H1 (cell line): Measurements from ENCODE around the gene KSR2. TPM values are rescaled to one million over a fixed set of nuclear protein-coding genes. Genes with fewer than 3 reads are reported as not detected.

Experiments
- CTCF ChIA-PET: fragments of 300-600 bp; sonication (Branson Sonifier 250); formaldehyde crosslinking; loops from one replicate; lab custom pipeline; 2021; ENCODE audit not compliant: partially characterized antibody; lab: Charles Lee
- POLR2A ChIA-PET: fragments of 300-600 bp; sonication (Branson Sonifier 250); formaldehyde crosslinking; loops from one replicate; lab custom pipeline; 2021; ENCODE audit warnings: inconsistent platforms; ENCODE audit not compliant: partially characterized antibody; lab: Charles Lee
- DNase-seq, 2 experiments: peaks; one replicate each; pipeline versions ENCODE4 v3.0.0 to v3.0.0-alpha.2; 2010 to 2022; ENCODE audit warnings: low spot score in 2 of 2, low read depth in 1 of 2, mixed read lengths in 1 of 2
- FAIRE-seq: peaks from 2 replicates; lab custom pipeline; 2011; peaks lifted over from hg19 to GRCh38; lab: Jason Lieb, UNC
- H2AFZ ChIP-seq: 2 replicates; pipeline ENCODE4 v1.8.1; 2012; ENCODE audit warnings: low read length, inconsistent platforms
- H2AK5ac ChIP-seq: 2 replicates; pipeline ENCODE4 v1.6.1; 2013; ENCODE audit warnings: low read depth, low read length
- H2BK120ac ChIP-seq: replicated peaks from 2 replicates; pipeline ENCODE3; 2013; ENCODE audit warnings: low read depth, low read length, inconsistent platforms
- H2BK12ac ChIP-seq: 2 replicates; pipeline ENCODE4 v1.6.1; 2013; ENCODE audit warnings: low read depth, low read length
- H2BK15ac ChIP-seq: 2 replicates; pipeline ENCODE4 v1.6.1; 2013; ENCODE audit warnings: low read length
- H2BK20ac ChIP-seq: 2 replicates; pipeline ENCODE4 v1.6.1; 2013; ENCODE audit warnings: low read length
- H2BK5ac ChIP-seq: 2 replicates; pipeline ENCODE4 v1.6.1; 2013; ENCODE audit warnings: low read depth, low read length
- H3K14ac ChIP-seq: 2 replicates; pipeline ENCODE4 v1.6.1; 2013; ENCODE audit warnings: inconsistent platforms; ENCODE audit not compliant: insufficient read length
- H3K18ac ChIP-seq: 2 replicates; pipeline ENCODE4 v1.6.1; 2013; ENCODE audit warnings: low read length; ENCODE audit errors: extremely low read depth
- H3K23ac ChIP-seq: 2 replicates; pipeline ENCODE4 v1.6.1; 2013; ENCODE audit warnings: inconsistent platforms; ENCODE audit not compliant: insufficient read length
- H3K23me2 ChIP-seq: 2 replicates; pipeline ENCODE4 v1.6.1; 2013; ENCODE audit warnings: low read depth, low read length
- H3K27ac ChIP-seq: 2 replicates; pipeline ENCODE4 v1.6.1; 2011; ENCODE audit warnings: low read depth, low read length, inconsistent platforms
- H3K27me3 ChIP-seq, 4 experiments: replicated peaks in 1 of 4; 1 replicate in 1 of 4; 2 replicates in 3 of 4; pipeline versions ENCODE4 v1.6.1 to v1.8.1; 2011 to 2013; ENCODE audit warnings: low read length in 3 of 4, mild to moderate bottlenecking in 3 of 4, inconsistent platforms in 2 of 4, mixed read lengths in 2 of 4, moderate library complexity in 1 of 4; ENCODE audit not compliant: control insufficient read depth in 3 of 4, insufficient read depth in 3 of 4; ENCODE audit errors: extremely low read depth in 1 of 4
- H3K36me3 ChIP-seq, 4 experiments: 2 replicates each; pipeline versions ENCODE4 v1.6.1 to v1.8.1; 2011 to 2013; ENCODE audit warnings: mild to moderate bottlenecking in 4 of 4, low read length in 3 of 4, moderate library complexity in 2 of 4, control low read depth in 1 of 4, inconsistent platforms in 1 of 4; ENCODE audit not compliant: insufficient read depth in 4 of 4, control insufficient read depth in 2 of 4
- H3K4ac ChIP-seq: replicated peaks from 2 replicates; pipeline ENCODE3; 2013; ENCODE audit warnings: low read length, low read depth, mixed read lengths, inconsistent platforms; ENCODE audit not compliant: insufficient read length
- H3K4me1 ChIP-seq, 4 experiments: replicated peaks in 1 of 4; 1 replicate in 1 of 4; 2 replicates in 3 of 4; pipeline versions ENCODE4 v1.6.1 to v1.8.1; 2011 to 2013; ENCODE audit warnings: low read length in 3 of 4, inconsistent platforms in 2 of 4, mixed read lengths in 1 of 4; ENCODE audit not compliant: insufficient read depth in 4 of 4, control insufficient read depth in 3 of 4
- H3K4me2 ChIP-seq, 2 experiments: 2 replicates each; pipeline versions ENCODE4 v1.6.1 to v1.8.1; 2011 to 2013; ENCODE audit warnings: low read depth in 2 of 2, low read length in 2 of 2, control low read depth in 1 of 2, inconsistent platforms in 1 of 2, mild to moderate bottlenecking in 1 of 2; ENCODE audit not compliant: insufficient read depth in 1 of 2
- H3K4me3 ChIP-seq, 4 experiments: fragments of 200-600, 300-600 bp in 1 of 4; sonication (generic), shearing (Covaris generic), sonication (Bioruptor Twin) in 1 of 4; 2 replicates each; pipeline versions ENCODE4 v1.5.1 to v1.8.1; 2011 to 2016; ENCODE audit warnings: low read length in 4 of 4, low read depth in 3 of 4, control low read depth in 2 of 4, inconsistent platforms in 2 of 4, mild to moderate bottlenecking in 2 of 4, mixed read lengths in 1 of 4, moderate library complexity in 1 of 4; ENCODE audit not compliant: insufficient read depth in 2 of 4; ENCODE audit errors: extremely low read depth in 1 of 4
- H3K56ac ChIP-seq: replicated peaks from 2 replicates; pipeline ENCODE3; 2013; ENCODE audit warnings: low read depth, mild to moderate bottlenecking, mixed read lengths, low read length, inconsistent platforms; ENCODE audit not compliant: insufficient read length
- H3K79me1 ChIP-seq: 2 replicates; pipeline ENCODE4 v1.6.1; 2013; ENCODE audit warnings: low read depth, low read length, control low read depth
- H3K79me2 ChIP-seq, 2 experiments: 2 replicates each; pipeline versions ENCODE4 v1.6.1 to v1.8.1; 2012 to 2013; ENCODE audit warnings: low read length in 2 of 2, mild to moderate bottlenecking in 2 of 2, inconsistent platforms in 1 of 2; ENCODE audit not compliant: insufficient read depth in 2 of 2, control insufficient read depth in 1 of 2
- H3K9ac ChIP-seq, 4 experiments: replicated peaks in 1 of 4; 1 replicate in 1 of 4; 2 replicates in 3 of 4; pipeline versions ENCODE4 v1.6.1 to v1.8.1; 2011 to 2013; ENCODE audit warnings: low read depth in 3 of 4, low read length in 3 of 4, control low read depth in 2 of 4, mild to moderate bottlenecking in 2 of 4, moderate library complexity in 2 of 4, inconsistent platforms in 1 of 4; ENCODE audit errors: extremely low read depth in 1 of 4
- H3K9me3 ChIP-seq, 2 experiments: 2 replicates each; pipeline versions ENCODE4 v1.6.1 to v1.8.1; 2012 to 2013; ENCODE audit warnings: mild to moderate bottlenecking in 2 of 2, moderate library complexity in 2 of 2, control low read depth in 1 of 2, inconsistent platforms in 1 of 2, low read depth in 1 of 2, low read length in 1 of 2, mixed read lengths in 1 of 2; ENCODE audit not compliant: insufficient read depth in 2 of 2
- H4K20me1 ChIP-seq, 2 experiments: replicated peaks in 1 of 2; 2 replicates each; pipeline versions ENCODE3 to v1.8.1; 2011 to 2013; ENCODE audit warnings: inconsistent platforms in 2 of 2, low read length in 2 of 2, mild to moderate bottlenecking in 1 of 2; ENCODE audit not compliant: insufficient read depth in 2 of 2, control insufficient read depth in 1 of 2
- H4K5ac ChIP-seq: 2 replicates; pipeline ENCODE4 v1.6.1; 2013; ENCODE audit warnings: low read length, low read depth, mixed read lengths, inconsistent platforms; ENCODE audit not compliant: insufficient read length
- H4K8ac ChIP-seq: 2 replicates; pipeline ENCODE4 v1.8.0; 2013; ENCODE audit warnings: mild to moderate bottlenecking, moderate library complexity, low read length, inconsistent platforms; ENCODE audit not compliant: insufficient read depth; ENCODE audit errors: extremely low read depth
- H4K91ac ChIP-seq: replicated peaks from 2 replicates; pipeline ENCODE3; 2013; ENCODE audit warnings: low read length, mixed read lengths, inconsistent platforms; ENCODE audit not compliant: insufficient read length
- BACH1 ChIP-seq: IDR thresholded peaks from 2 replicates; pipeline ENCODE4 v1.6.1; 2012; ENCODE audit warnings: low read length, improper control_type of control experiment
- CBX5 ChIP-seq: fragments of 300-800, 300-1000 bp; sonication (generic); IDR thresholded peaks from 2 replicates; pipeline ENCODE4 v1.7.1; 2016; ENCODE audit warnings: antibody characterized with exemption, low read length, low read depth
- HDAC6 ChIP-seq: IDR thresholded peaks from one replicate; pipeline ENCODE4 v1.7.1; 2012; ENCODE audit warnings: low read depth, mild to moderate bottlenecking, inconsistent platforms, low read length, moderate library complexity
- KDM5A ChIP-seq: fragments of 200-600 bp; IDR thresholded peaks from 2 replicates; pipeline ENCODE4 v1.7.1; 2012; ENCODE audit warnings: mild to moderate bottlenecking, low read length, inconsistent platforms, mixed read lengths
- RAD21 ChIP-seq, 2 experiments: IDR thresholded peaks in 1 of 2; conservative IDR thresholded peaks in 1 of 2; 2 replicates each; pipeline ENCODE4 v1.6.1; 2011; ENCODE audit warnings: low read depth in 2 of 2, low read length in 2 of 2, improper control_type of control experiment in 1 of 2, inconsistent platforms in 1 of 2, mild to moderate bottlenecking in 1 of 2, moderate library complexity in 1 of 2
- RBBP5 ChIP-seq: IDR thresholded peaks from 2 replicates; pipeline ENCODE4 v1.7.1; 2012; ENCODE audit warnings: low read depth, mild to moderate bottlenecking, inconsistent platforms, low read length, moderate library complexity, borderline replicate concordance
- SUZ12 ChIP-seq: fragments of 200-600 bp; sonication (generic); IDR thresholded peaks from 2 replicates; pipeline ENCODE4 v1.6.1; 2012; ENCODE audit warnings: mild to moderate bottlenecking, inconsistent platforms, low read length, moderate library complexity, mixed read lengths
- TCF12 ChIP-seq: IDR thresholded peaks from 2 replicates; pipeline ENCODE4 v1.6.1; 2011; ENCODE audit warnings: low read depth, mild to moderate bottlenecking, low read length
- WGBS, 2 experiments: shearing (Covaris generic) in 1 of 2; methylation state at CpG; one replicate each; pipeline versions ENCODE4 v1.1.6 to v1.1.7; 2013 to 2015; ENCODE audit warnings: low lambda C conversion rate in 2 of 2, mixed read lengths in 2 of 2, inconsistent platforms in 1 of 2, low coverage in 1 of 2, missing lambda C conversion rate in 1 of 2; ENCODE audit not compliant: insufficient replicate concordance in 2 of 2, insufficient coverage in 1 of 2, insufficient read length in 1 of 2; ENCODE audit errors: extremely low coverage in 1 of 2, missing lambda C conversion rate in 1 of 2; 5-methylcytosine and 5-hydroxymethylcytosine counted together
- polyA plus RNA-seq, 7 experiments: library from polyadenylated mRNA; depleted of rRNA in 3 of 7; stranded (reverse) in 5 of 7; unstranded in 2 of 7; fragments of >200 nt in 5 of 7; fragments of 200-250 nt in 2 of 7; gene quantifications; 1 replicate in 5 of 7; 2 replicates in 1 of 7; 4 replicates in 1 of 7; pipeline versions ENCODE4 v1.2.1 to v1.2.3, GENCODE V29; 2011 to 2013; ENCODE audit warnings: missing spikeins in 2 of 7, mixed read lengths in 2 of 7
- total RNA-seq: library from RNA; stranded (reverse); fragmentation: NEBNext Ultra II Directional; extraction: Animal tissue kit (Norgen Biotek cat#: 25700); gene quantifications from 2 replicates; pipeline ENCODE4 v1.2.1, GENCODE V29; 2021

KSR2 gene
- total and polyA plus RNA-seq, 2 of the 8 experiments (the other 6 are each of a cell fraction or from before 2014, with no cell fraction given): 0.74 to 2.2 TPM

- H2BK5ac ChIP-seq: no peak overlapping the region
- DNase-seq (no peak), FAIRE-seq (no peak)
- H4K91ac ChIP-seq: no peak overlapping the region
- H3K4me3 ChIP-seq: no peak overlapping the region
- no peak overlapping the region for H2AK5ac ChIP-seq
- H2BK20ac ChIP-seq: no peak overlapping the region
- WGBS, 2 experiments: 95% methylated on average over 9 of the region's 9 CpGs; no CpG with 5 or more reads in 1 of the 2 experiments
- H2BK15ac ChIP-seq: no peak overlapping the region
- H4K5ac ChIP-seq: no peak overlapping the region
- no peaks in the 10 kb centered on the region for H3K9me3 ChIP-seq
- H3K36me3 ChIP-seq: no peaks in the 10 kb centered on the region
- H4K20me1 ChIP-seq: no peaks in the 10 kb centered on the region
- H3K56ac ChIP-seq: no peak overlapping the region
- H2BK12ac ChIP-seq: no peak overlapping the region
- no peak overlapping the region for H2AFZ ChIP-seq
- ChIA-PET CTCF (no interaction called here), POLR2A (no interaction called here)
- no peaks in the 10 kb centered on the region for H3K4me1 ChIP-seq
- H3K4ac ChIP-seq: no peak overlapping the region
- H2BK120ac ChIP-seq: no peak overlapping the region
- no peak overlapping the region for H3K9ac ChIP-seq
- no peak overlapping the region for H3K27ac ChIP-seq
- no peak overlapping the region for H3K18ac ChIP-seq
- TF ChIP-seq SUZ12 (no peak), BACH1 (no peak), TCF12 (no peak), KDM5A (no peak), HDAC6 (no peak), CBX5 (no peak), RAD21 (IDR thresholded peaks at IDR 0.05 in 1 of 2, conservative IDR thresholded peaks at IDR 0.05 in 1 of 2; ENCODE audit: low read depth in 2 of 2, low read length in 2 of 2) (no peak), RBBP5 (no peak)
- H3K79me1 ChIP-seq: no peaks in the 10 kb centered on the region
- H3K23ac ChIP-seq: no peak overlapping the region
- no peak overlapping the region for H3K14ac ChIP-seq
- no peak overlapping the region for H4K8ac ChIP-seq
- no peaks in the 10 kb centered on the region for H3K27me3 ChIP-seq
- H3K79me2 ChIP-seq: no peaks in the 10 kb centered on the region
- H3K4me2 ChIP-seq: no peak overlapping the region
- H3K23me2 ChIP-seq: no peaks in the 10 kb centered on the region
Measured at GRCh38 chr12:117912756-117913155, 56.0 kb downstream of the KSR2 start.
